Mesendoderm (in vitro differentiated cells): Measurements from ENCODE around the gene ECE1.

ENCODE experiments used
- DNase-seq: peaks from one replicate; pipeline ENCODE4 v3.0.0; 2013
- H2AK5ac ChIP-seq: 2 replicates; pipeline ENCODE4 v1.6.1; 2013; ENCODE audit warnings: low read length, inconsistent platforms
- H2BK120ac ChIP-seq: 2 replicates; pipeline ENCODE4 v1.6.1; 2013; ENCODE audit warnings: low read depth, mild to moderate bottlenecking, low read length, moderate library complexity, mixed read lengths
- H2BK15ac ChIP-seq: replicated peaks from 2 replicates; pipeline ENCODE4 v1.6.1; 2013; ENCODE audit warnings: low read depth, mild to moderate bottlenecking, moderate library complexity
- H2BK5ac ChIP-seq: 2 replicates; pipeline ENCODE4 v1.6.1; 2013; ENCODE audit warnings: low read length, inconsistent platforms
- H3K18ac ChIP-seq: 2 replicates; pipeline ENCODE4 v1.6.1; 2013; ENCODE audit warnings: mild to moderate bottlenecking, low read length, mixed read lengths
- H3K23ac ChIP-seq: one replicate; pipeline ENCODE4 v1.6.1; 2013; ENCODE audit warnings: low read length
- H3K27ac ChIP-seq: 2 replicates; pipeline ENCODE4 v1.5.1; 2013; ENCODE audit warnings: low read depth, mild to moderate bottlenecking, inconsistent platforms, low read length, moderate library complexity
- H3K27me3 ChIP-seq: 2 replicates; pipeline ENCODE4 v1.6.1; 2013; ENCODE audit warnings: low read length, control low read depth, mild to moderate bottlenecking, inconsistent platforms; ENCODE audit not compliant: insufficient read depth, poor library complexity
- H3K36me3 ChIP-seq: 2 replicates; pipeline ENCODE4 v1.6.1; 2013; ENCODE audit warnings: low read length, inconsistent platforms; ENCODE audit not compliant: control insufficient read depth, insufficient read depth
- H3K4ac ChIP-seq: one replicate; pipeline ENCODE4 v1.6.1; 2013; ENCODE audit warnings: low read depth, mild to moderate bottlenecking, low read length, moderate library complexity
- H3K4me1 ChIP-seq: 2 replicates; pipeline ENCODE4 v1.6.1; 2013; ENCODE audit warnings: low read depth, low read length, inconsistent platforms; ENCODE audit not compliant: control insufficient read depth
- H3K4me2 ChIP-seq: 2 replicates; pipeline ENCODE4 v1.6.1; 2013; ENCODE audit warnings: low read length
- H3K4me3 ChIP-seq: 2 replicates; pipeline ENCODE4 v1.5.1; 2013; ENCODE audit warnings: mild to moderate bottlenecking, low read length
- H3K56ac ChIP-seq: one replicate; pipeline ENCODE4 v1.6.1; 2013; ENCODE audit warnings: low read length
- H3K79me1 ChIP-seq: 2 replicates; pipeline ENCODE4 v1.6.1; 2013; ENCODE audit warnings: low read length, inconsistent platforms
- H3K79me2 ChIP-seq: 2 replicates; pipeline ENCODE4 v1.6.1; 2013; ENCODE audit warnings: mild to moderate bottlenecking, low read length; ENCODE audit not compliant: control insufficient read depth, insufficient read depth
- H3K9ac ChIP-seq: 2 replicates; pipeline ENCODE4 v1.6.1; 2013; ENCODE audit warnings: low read length, inconsistent platforms
- H4K5ac ChIP-seq: one replicate; pipeline ENCODE4 v1.6.1; 2013; ENCODE audit warnings: low read length
- H4K8ac ChIP-seq: one replicate; pipeline ENCODE4 v1.6.1; 2013; ENCODE audit warnings: low read depth, mild to moderate bottlenecking, control low read depth, low read length, moderate library complexity
- WGBS: extraction: QIAGEN DNeasy Blood & Tissue Kit; methylation state at CpG from one replicate; pipeline ENCODE4 v1.1.7; 2013; ENCODE audit warnings: low lambda C conversion rate, missing lambda C conversion rate; ENCODE audit not compliant: insufficient coverage; ENCODE audit errors: extremely low coverage; 5-methylcytosine and 5-hydroxymethylcytosine counted together

The ECE1 gene

DNA sequence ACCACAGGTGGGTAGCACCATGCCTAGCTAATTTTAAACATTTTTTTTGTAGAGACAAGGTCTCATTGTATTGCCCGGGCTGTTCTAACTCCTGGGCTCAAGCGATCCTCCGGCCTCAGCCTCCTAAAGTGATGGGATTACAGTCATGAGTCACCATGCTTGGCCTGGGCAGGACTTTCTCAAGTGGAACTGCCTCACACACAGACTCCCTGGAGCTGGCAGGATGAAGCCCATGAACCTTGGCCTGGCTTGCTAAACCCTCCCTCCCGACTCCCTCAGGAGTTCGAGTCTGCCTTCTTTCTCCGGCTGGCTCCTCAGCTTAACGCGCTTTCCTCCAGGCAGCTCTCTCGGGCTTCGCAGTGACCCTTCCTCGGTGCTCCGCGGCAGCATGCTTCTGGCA, 7.7 kb upstream of the ECE1 start:
- H3K4me3 ChIP-seq: no peak overlapping the region

GRCh38 chr1:21296509-21297354, 6.5 kb upstream of the ECE1 start:
- no peak overlapping the region for H3K18ac ChIP-seq
- no peak overlapping the region for H3K27ac ChIP-seq
- H3K4me3 ChIP-seq: no peak overlapping the region
- no peak overlapping the region for H2AK5ac ChIP-seq
- no peak overlapping the region for H4K8ac ChIP-seq
- no CpG with 5 or more reads among the region's 7 CpGs for WGBS
- no peak overlapping the region for H3K4ac ChIP-seq
- no peak overlapping the region for H2BK120ac ChIP-seq
- H2BK5ac ChIP-seq: no peak overlapping the region
- H2BK15ac ChIP-seq: no peak overlapping the region
- H3K79me2 ChIP-seq: no peaks in the 10 kb centered on the region
- H3K36me3 ChIP-seq: no peaks in the 10 kb centered on the region
- H3K4me1 ChIP-seq: peaks cover 7% of the 10 kb centered on the region
- H3K56ac ChIP-seq: no peak overlapping the region
- H3K27me3 ChIP-seq: no peaks in the 10 kb centered on the region
- H3K4me2 ChIP-seq: no peak overlapping the region
- H3K23ac ChIP-seq: no peak overlapping the region
- H3K9ac ChIP-seq: no peak overlapping the region
- H4K5ac ChIP-seq: no peak overlapping the region
- no peak for DNase-seq
- no peaks in the 10 kb centered on the region for H3K79me1 ChIP-seq

More for the DNA sequence above, 7.7 kb upstream of the ECE1 start:
- Histone ChIP-seq H2BK15ac (no peak overlapping the region), H2BK120ac (no peak overlapping the region), H3K36me3 (no peaks in the 10 kb centered on the region), H3K27me3 (no peaks in the 10 kb centered on the region), H3K9ac (no peak overlapping the region), H3K79me2 (no peaks in the 10 kb centered on the region), H3K4me2 (no peak overlapping the region), H3K4me1 (peaks cover 7% of the 10 kb centered on the region), H2BK5ac (no peak overlapping the region), H3K27ac (no peak overlapping the region), H3K79me1 (peaks cover under 1% of the 10 kb centered on the region), H4K8ac (no peak overlapping the region), H3K18ac (no peak overlapping the region), H3K4ac (no peak overlapping the region), H3K56ac (no peak overlapping the region), H3K23ac (no peak overlapping the region), H2AK5ac (no peak overlapping the region), H4K5ac (no peak overlapping the region)
- no CpG with 5 or more reads among the region's 13 CpGs for WGBS
- DNase-seq: no peak

DNA sequence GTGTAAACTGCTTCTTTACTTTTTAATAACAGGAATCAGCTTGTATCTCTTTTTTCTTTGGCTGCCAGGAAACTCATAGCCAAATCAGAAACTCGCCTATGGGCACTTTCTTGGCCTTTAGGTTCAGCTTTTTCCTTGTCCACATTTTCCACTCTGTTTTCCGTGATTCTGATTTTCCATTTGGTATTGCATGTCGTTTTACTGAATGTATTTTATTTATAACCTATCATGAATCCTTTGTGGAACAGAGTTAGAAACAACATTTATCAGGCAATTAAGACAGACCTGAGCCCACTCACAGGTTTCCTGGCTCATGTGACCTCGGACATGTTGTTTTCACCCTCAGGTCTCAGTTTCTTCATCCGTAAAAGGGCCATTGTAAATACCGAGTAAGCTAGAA, 5.3 kb upstream of the ECE1 start:
- no peak overlapping the region for H2BK15ac ChIP-seq
- no peak overlapping the region for H2AK5ac ChIP-seq
- no peak overlapping the region for H3K56ac ChIP-seq
- no peak overlapping the region for H4K5ac ChIP-seq
- no peak overlapping the region for H3K23ac ChIP-seq
- H2BK120ac ChIP-seq: no peak overlapping the region
- H3K79me2 ChIP-seq: no peaks in the 10 kb centered on the region
- no peak overlapping the region for H2BK5ac ChIP-seq
- no peak overlapping the region for H3K4me3 ChIP-seq
- DNase-seq: no peak
- H3K18ac ChIP-seq: no peak overlapping the region
- WGBS: no CpG with 5 or more reads among the region's 6 CpGs
- no peaks in the 10 kb centered on the region for H3K27me3 ChIP-seq
- no peaks in the 10 kb centered on the region for H3K36me3 ChIP-seq
- H3K4me1 ChIP-seq: peaks cover 13% of the 10 kb centered on the region
- no peak overlapping the region for H3K4me2 ChIP-seq
- no peak overlapping the region for H3K27ac ChIP-seq
- no peak overlapping the region for H4K8ac ChIP-seq
- H3K9ac ChIP-seq: no peak overlapping the region
- H3K4ac ChIP-seq: no peak overlapping the region
- H3K79me1 ChIP-seq: no peaks in the 10 kb centered on the region

DNA sequence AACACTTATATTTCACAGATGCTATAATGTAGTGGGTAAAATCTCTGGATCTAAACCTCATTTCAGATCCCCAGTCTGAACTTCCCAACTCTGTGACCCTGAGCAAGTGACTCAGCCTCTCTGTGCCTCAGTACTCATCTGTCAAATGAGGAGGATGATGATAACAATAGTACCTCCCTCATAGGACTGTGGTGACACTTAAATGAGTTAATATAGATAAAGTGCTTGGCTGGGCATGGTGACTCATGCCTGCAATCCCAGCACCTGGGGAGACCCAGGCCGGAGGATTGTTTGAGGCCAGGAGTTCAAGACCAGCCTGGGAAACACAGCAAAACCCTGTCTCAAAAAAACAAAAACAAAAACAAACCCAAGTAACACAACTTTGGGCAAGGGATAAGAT, 4.7 kb upstream of the ECE1 start:
- no peak for DNase-seq
- H2BK15ac ChIP-seq: no peak overlapping the region
- no peak overlapping the region for H3K23ac ChIP-seq
- no peak overlapping the region for H3K4me2 ChIP-seq
- no peaks in the 10 kb centered on the region for H3K27me3 ChIP-seq
- no peak overlapping the region for H2AK5ac ChIP-seq
- H3K56ac ChIP-seq: no peak overlapping the region
- no peak overlapping the region for H4K5ac ChIP-seq
- no peak overlapping the region for H2BK5ac ChIP-seq
- WGBS: no CpG with 5 or more reads among the region's 1 CpG
- H3K9ac ChIP-seq: no peak overlapping the region
- no peak overlapping the region for H4K8ac ChIP-seq
- H3K27ac ChIP-seq: no peak overlapping the region
- H3K79me2 ChIP-seq: no peaks in the 10 kb centered on the region
- H3K4me3 ChIP-seq: no peak overlapping the region
- H3K79me1 ChIP-seq: no peaks in the 10 kb centered on the region
- no peaks in the 10 kb centered on the region for H3K36me3 ChIP-seq
- H3K4ac ChIP-seq: no peak overlapping the region
- H2BK120ac ChIP-seq: no peak overlapping the region
- H3K18ac ChIP-seq: no peak overlapping the region
- H3K4me1 ChIP-seq: peaks cover 13% of the 10 kb centered on the region

- H3K56ac ChIP-seq: no peak overlapping the region
- no peak overlapping the region for H2BK5ac ChIP-seq
- H2BK15ac ChIP-seq: no peak overlapping the region
- H3K9ac ChIP-seq: no peak overlapping the region
- WGBS: no CpG with 5 or more reads among the region's 13 CpGs
- DNase-seq: no peak
- H3K18ac ChIP-seq: no peak overlapping the region
- H3K79me1 ChIP-seq: no peaks in the 10 kb centered on the region
- H3K4me1 ChIP-seq: peaks cover 13% of the 10 kb centered on the region
- H3K36me3 ChIP-seq: no peaks in the 10 kb centered on the region
- no peaks in the 10 kb centered on the region for H3K27me3 ChIP-seq
- H3K4ac ChIP-seq: no peak overlapping the region
- H3K79me2 ChIP-seq: no peaks in the 10 kb centered on the region
- no peak overlapping the region for H3K27ac ChIP-seq
- no peak overlapping the region for H4K8ac ChIP-seq
- H3K4me3 ChIP-seq: no peak overlapping the region
- no peak overlapping the region for H3K23ac ChIP-seq
- H3K4me2 ChIP-seq: no peak overlapping the region
- H2AK5ac ChIP-seq: no peak overlapping the region
- H2BK120ac ChIP-seq: no peak overlapping the region
- H4K5ac ChIP-seq: no peak overlapping the region
These were observed 4.2 kb upstream of the ECE1 start for GRCh38 chr1:21294266-21294989.
